Breast epithelium (tissue), 3 donors: ENCODE measurements around the gene WASF3.

Experiments used
- CTCF ChIP-seq, 3 donors: fragments of 450-650 bp; IDR thresholded peaks; one replicate each; pipeline ENCODE4 v1.5.1; 2016 to 2017; ENCODE audit warnings: antibody characterized with exemption in 3 of 3, mild to moderate bottlenecking in 3 of 3, moderate library complexity in 3 of 3
- POLR2A ChIP-seq: fragments of 450-650 bp; IDR thresholded peaks from one replicate; pipeline ENCODE4 v1.6.1; 2016; ENCODE audit warnings: antibody characterized with exemption, mild to moderate bottlenecking, moderate library complexity
- POLR2AphosphoS5 ChIP-seq, 3 donors: sonication (generic); formaldehyde crosslinking; IDR thresholded peaks; one replicate each; pipeline ENCODE4 v1.6.1; 2017; ENCODE audit warnings: antibody characterized with exemption in 3 of 3

GRCh38 chr13:26561067-26561466, 3.6 kb downstream of the WASF3 start:
- TF ChIP-seq CTCF (IDR thresholded peaks at IDR 0.05), result no peak
- no peak for TF ChIP-seq POLR2AphosphoS5 (IDR thresholded peaks at IDR 0.05)
- no peak for TF ChIP-seq POLR2A
